Ovary (tissue), 9 donors: ENCODE measurements around the gene CHADL. TPM values are rescaled to one million over a fixed set of nuclear protein-coding genes. Genes with fewer than 3 reads are reported as not detected.

Experiments
- DNase-seq, 5 donors: peaks; one replicate each; pipeline ENCODE4 v3.0.0-alpha.2; 2019 to 2020
- H3K27ac ChIP-seq, 2 donors: fragments of 200-600 bp; one replicate each; pipeline versions ENCODE4 v1.5.1 to v1.8.0; 2019 to 2022
- H3K27me3 ChIP-seq: fragments of 200-600 bp; one replicate; pipeline ENCODE4 v1.8.0; 2022
- H3K36me3 ChIP-seq: fragments of 200-600 bp; sonication (generic); one replicate; pipeline ENCODE4 v1.5.1; 2019
- H3K4me1 ChIP-seq: one replicate; pipeline ENCODE4 v1.8.1; 2013; ENCODE audit warnings: mild to moderate bottlenecking, moderate library complexity; ENCODE audit not compliant: insufficient read depth
- H3K4me3 ChIP-seq: fragments of 200-600 bp; sonication (generic); one replicate; pipeline ENCODE4 v1.5.1; 2017
- H3K9me3 ChIP-seq, 2 donors: fragments of 200-600 bp in 1 of 2; sonication (generic) in 1 of 2; one replicate each; pipeline versions ENCODE4 v1.5.1 to v1.8.1; 2013 to 2019; ENCODE audit warnings: mild to moderate bottlenecking in 1 of 2, moderate library complexity in 1 of 2
- CTCF ChIP-seq, 3 donors: fragments of 450-650 bp in 2 of 3; fragments of 200-600 bp in 1 of 3; IDR thresholded peaks; one replicate each; pipeline versions ENCODE4 v1.5.1 to v1.8.0; 2016 to 2022; ENCODE audit warnings: antibody characterized with exemption in 3 of 3, mild to moderate bottlenecking in 1 of 3
- EP300 ChIP-seq: sonication (generic); formaldehyde crosslinking; IDR thresholded peaks from one replicate; pipeline ENCODE4 v1.6.1; 2017; ENCODE audit warnings: antibody characterized with exemption
- POLR2A ChIP-seq: fragments of 450-650 bp; IDR thresholded peaks from one replicate; pipeline ENCODE4 v1.6.1; 2017; ENCODE audit warnings: antibody characterized with exemption, mild to moderate bottlenecking, moderate library complexity
- WGBS, 3 donors: extraction: QIAGEN DNeasy Blood & Tissue Kit in 1 of 3; methylation state at CpG; one replicate each; pipeline versions ENCODE4 v1.1.5 to v1.1.7; 2013 to 2017; 5-methylcytosine and 5-hydroxymethylcytosine counted together
- intact Hi-C, 4 donors: fragments of 100-400 bp; cut with DNase I; formaldehyde crosslinking; loops; one replicate each; pipeline versions ENCODE4 v1.11.0 to v1.15.1; 2022 to 2023
- polyA plus RNA-seq, 2 donors: library from polyadenylated mRNA; stranded (reverse); fragments of 200-250 nt in 1 of 2; fragments of 350-450 nt in 1 of 2; fragmentation: Illumina TruSeq in 1 of 2; extraction: RNeasy Lipid Tissue Mini Kit (QIAGEN cat#74804) in 1 of 2; gene quantifications; one replicate each; pipeline ENCODE4 v1.2.3, GENCODE V29; 2013 to 2014
- total RNA-seq, 7 donors: library from RNA; depleted of rRNA in 2 of 7; stranded (reverse); fragments of >200 nt in 2 of 7; fragmentation: NEBNext Ultra II Directional in 3 of 7; extraction: Animal tissue kit (Norgen Biotek cat#: 25700) in 3 of 7; gene quantifications; one replicate each; pipeline versions ENCODE4 v1.1.0 to v1.2.4, GENCODE V29; 2016 to 2023
- donor health status: DM: no; HTN: no; CAD: no; lungs with moderate emphysema.
- donor health status: DM: no; HTN: no; CAD: no.
- donor health status: Bipolar disorder and iron deficiency.
- donor health status: DM: yes; HTN: yes; CAD: no.
- donor health status: DM: no; HTN: no; CAD: no.
- donor health status: DM: yes; HTN: yes; CAD: no.

The CHADL gene
- total and polyA plus RNA-seq, 9 donors = 0.08 to 6.2 (median 2.6) TPM

DNA sequence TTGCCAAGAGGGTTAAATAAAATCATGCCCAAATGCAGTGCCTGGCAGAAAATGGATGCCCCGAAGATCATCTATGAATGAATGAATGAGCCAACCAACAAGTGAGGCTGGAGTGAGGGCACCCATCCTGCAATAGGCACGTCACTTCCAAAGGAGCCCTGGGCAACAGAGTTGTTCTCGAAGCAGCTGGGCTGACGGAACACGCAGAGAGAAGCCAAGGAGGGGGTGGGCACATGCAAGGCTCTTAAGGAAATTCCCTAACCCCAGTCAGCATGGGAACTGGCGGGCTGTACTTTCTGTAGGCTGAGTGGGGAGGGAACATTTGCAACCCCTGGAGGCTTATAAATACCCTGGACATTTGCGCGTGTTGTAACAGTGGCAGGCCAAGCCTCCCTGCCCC is 11.6 kb upstream of the CHADL start:
- Histone ChIP-seq H3K4me1 (no peaks in the 10 kb centered on the region), H3K36me3 (no peaks in the 10 kb centered on the region), H3K27me3 (no peaks in the 10 kb centered on the region), H3K9me3 (no peaks in the 10 kb centered on the region), H3K27ac (no peak overlapping the region), H3K4me3 (no peak overlapping the region)
- TF ChIP-seq POLR2A = no peak
- TF ChIP-seq CTCF (IDR thresholded peaks at IDR 0.05) = no peak
- intact Hi-C loops = no loop called here
- DNase-seq = no peak
- WGBS, 3 donors = 86 to 92% (median 88%) methylated on average over 8 of the region's 8 CpGs

- 92 to 93% (median 92%) methylated on average over 12 of the region's 12 CpGs for WGBS, 3 donors
- Histone ChIP-seq H3K27me3 (no peaks in the 10 kb centered on the region), H3K27ac (no peak overlapping the region), H3K4me1 (no peaks in the 10 kb centered on the region), H3K4me3 (no peak overlapping the region), H3K9me3 (no peaks in the 10 kb centered on the region), H3K36me3 (no peaks in the 10 kb centered on the region)
- intact Hi-C loops = no loop called here
- no peak for TF ChIP-seq CTCF (IDR thresholded peaks at IDR 0.05)
- no peak for TF ChIP-seq EP300
- no peak for TF ChIP-seq POLR2A
- no peak for DNase-seq
Observed at GRCh38 chr22:41250127-41250526, 9.4 kb upstream of the CHADL start.

GRCh38 chr22:41249442-41249841 is 8.7 kb upstream of the CHADL start:
- no peak for TF ChIP-seq POLR2A
- no peak for TF ChIP-seq CTCF (IDR thresholded peaks at IDR 0.05)
- TF ChIP-seq EP300 = no peak
- DNase-seq = no peak
- H3K36me3 ChIP-seq = no peaks in the 10 kb centered on the region

GRCh38 chr22:41248758-41249157 is 8.0 kb upstream of the CHADL start:
- WGBS, 3 donors = 93 to 95% (median 93%) methylated on average over 10 of the region's 10 CpGs
- H3K27ac ChIP-seq = no peak overlapping the region
- H3K36me3 ChIP-seq = no peaks in the 10 kb centered on the region

More at GRCh38 chr22:41249442-41249841, 8.7 kb upstream of the CHADL start:
- 86 to 94% (median 86%) methylated on average over 14 of the region's 14 CpGs for WGBS, 3 donors
- Histone ChIP-seq H3K27me3 (no peaks in the 10 kb centered on the region), H3K9me3 (no peaks in the 10 kb centered on the region), H3K4me1 (no peaks in the 10 kb centered on the region), H3K27ac (no peak overlapping the region), H3K4me3 (no peak overlapping the region)
- intact Hi-C loops = no loop called here

More at GRCh38 chr22:41248758-41249157, 8.0 kb upstream of the CHADL start:
- Histone ChIP-seq H3K4me1 (no peaks in the 10 kb centered on the region), H3K4me3 (no peak overlapping the region), H3K27me3 (no peaks in the 10 kb centered on the region), H3K9me3 (no peaks in the 10 kb centered on the region)
- no peak for DNase-seq
- no peak for TF ChIP-seq CTCF (IDR thresholded peaks at IDR 0.05)
- no peak for TF ChIP-seq EP300
- no peak for TF ChIP-seq POLR2A
- intact Hi-C loops = no loop called here
